RKO (cell line): ENCODE results near the gene CEACAM7.

ENCODE experiments used
- DNase-seq: peaks from one replicate; pipeline ENCODE4 v3.0.0-alpha.2; 2016; ENCODE audit warnings: low spot score

CEACAM7 gene

GRCh38 chr19:41700381-41701195 lies 12.5 kb upstream of the CEACAM7 start:
- DNase-seq = no peak

- no peak for DNase-seq
These were observed 11.9 kb upstream of the CEACAM7 start for GRCh38 chr19:41699968-41700323.

GRCh38 chr19:41699231-41699967 lies 11.3 kb upstream of the CEACAM7 start:
- no peak for DNase-seq

- DNase-seq = no peak
These were observed 10.7 kb upstream of the CEACAM7 start for GRCh38 chr19:41698746-41699230.

- DNase-seq = no peak
These were observed 9.3 kb upstream of the CEACAM7 start for GRCh38 chr19:41697198-41697855.

- no peak for DNase-seq
These were observed 8.5 kb upstream of the CEACAM7 start for GRCh38 chr19:41696402-41697197.

GRCh38 chr19:41695745-41696144 lies 7.7 kb upstream of the CEACAM7 start:
- no peak for DNase-seq

- no peak for DNase-seq
These were observed 7.0 kb upstream of the CEACAM7 start for GRCh38 chr19:41694831-41695635.

GRCh38 chr19:41694196-41694595 lies 6.1 kb upstream of the CEACAM7 start:
- no peak for DNase-seq

- no peak for DNase-seq
These were observed 3.3 kb upstream of the CEACAM7 start for GRCh38 chr19:41691268-41691970.

- DNase-seq = no peak
These were observed 2.7 kb upstream of the CEACAM7 start for GRCh38 chr19:41690801-41691065.

GRCh38 chr19:41689993-41690800 lies 2.1 kb upstream of the CEACAM7 start:
- no peak for DNase-seq

- DNase-seq = no peak
These were observed 617 bp upstream of the CEACAM7 start for GRCh38 chr19:41688687-41689086.

- DNase-seq = no peak
These were observed 651 bp downstream of the CEACAM7 start for GRCh38 chr19:41687419-41687818.

- no peak for DNase-seq
These were observed 5.6 kb downstream of the CEACAM7 start for GRCh38 chr19:41682437-41682836.

GRCh38 chr19:41671486-41671885 lies 16.6 kb downstream of the CEACAM7 start:
- no peak for DNase-seq

- DNase-seq = no peak
These were observed 17.3 kb downstream of the CEACAM7 start for GRCh38 chr19:41670755-41671154.

- no peak for DNase-seq
These were observed 19.8 kb downstream of the CEACAM7 start for GRCh38 chr19:41668315-41668714.

- no peak for DNase-seq
These were observed 22.0 kb downstream of the CEACAM7 start for GRCh38 chr19:41666075-41666474.

GRCh38 chr19:41657157-41657556 lies 30.9 kb downstream of the CEACAM7 start:
- no peak for DNase-seq
